ENCODE results near the gene SUN1.
A peak's percentile ranks its signal among the peaks of the same experiment; 100 is the strongest.

SUN1 gene

DNA sequence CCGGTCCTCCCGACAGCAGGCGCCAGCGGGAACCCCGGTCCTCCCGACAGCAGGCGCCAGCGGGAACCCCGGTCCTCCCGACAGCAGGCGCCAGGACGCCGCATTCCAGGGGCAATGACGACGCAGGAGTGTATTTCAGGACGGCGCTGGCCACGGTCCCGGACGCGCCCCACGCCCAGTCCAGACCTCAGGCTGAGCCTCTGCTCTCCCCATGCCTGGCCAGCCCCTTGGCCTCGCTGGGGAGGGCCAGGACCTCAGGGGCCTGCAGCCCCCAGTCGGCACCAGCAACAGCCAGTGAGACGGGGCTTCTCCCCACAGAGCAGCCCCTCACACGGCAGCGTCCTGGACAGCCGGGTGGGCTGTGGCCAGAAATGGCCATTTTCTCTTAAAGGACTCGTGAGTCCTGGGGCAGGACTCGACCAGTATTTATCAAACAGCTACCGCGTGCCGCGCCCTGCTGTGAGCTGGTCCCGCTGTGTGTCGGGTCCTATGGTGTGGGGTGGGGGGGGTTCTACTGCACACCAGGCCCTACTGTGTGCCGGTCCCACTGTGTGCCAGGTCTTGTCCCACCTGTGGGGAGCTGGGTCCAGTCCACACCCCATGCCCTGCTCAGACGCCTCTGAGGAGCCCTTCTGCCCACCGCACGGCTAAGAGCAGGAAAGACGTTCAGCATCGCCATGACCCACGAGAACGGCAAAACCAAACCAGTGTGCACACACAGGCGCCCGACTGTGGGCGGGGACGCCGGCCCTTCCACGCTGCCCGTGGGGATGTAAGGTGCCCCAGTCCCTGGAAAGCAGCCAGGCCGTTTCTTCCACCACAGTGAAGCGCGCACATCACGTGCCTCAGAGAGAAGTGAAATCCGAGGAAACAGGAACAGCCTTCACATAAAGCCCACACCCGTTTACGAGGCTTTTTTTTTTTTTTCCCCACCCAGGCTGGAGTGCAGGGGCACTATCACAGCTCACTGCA, 77.4 kb downstream of the SUN1 start:
- peak; percentile 61 for DNase-seq

DNA sequence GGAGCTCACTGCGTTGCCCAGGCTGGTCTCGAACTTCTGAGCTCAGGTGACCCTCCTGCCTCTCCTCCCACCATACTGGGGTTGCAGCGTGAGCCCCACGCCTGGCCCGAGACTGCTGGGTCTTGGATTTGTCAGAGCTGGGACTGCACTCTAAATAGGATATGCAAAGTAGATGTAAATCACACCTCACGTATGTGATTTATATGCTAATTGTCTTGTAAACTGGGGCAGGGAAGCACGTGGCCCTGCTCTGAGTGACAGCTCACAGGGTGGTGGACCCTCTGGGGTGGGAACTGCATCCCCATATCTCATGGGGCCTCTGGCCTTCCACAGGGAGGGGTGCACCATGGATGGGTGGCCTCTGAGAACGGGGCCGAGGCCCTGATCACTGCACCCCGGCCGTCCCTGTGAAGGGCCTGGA, 78.2 kb downstream of the SUN1 start:
- no peak for DNase-seq

DNA sequence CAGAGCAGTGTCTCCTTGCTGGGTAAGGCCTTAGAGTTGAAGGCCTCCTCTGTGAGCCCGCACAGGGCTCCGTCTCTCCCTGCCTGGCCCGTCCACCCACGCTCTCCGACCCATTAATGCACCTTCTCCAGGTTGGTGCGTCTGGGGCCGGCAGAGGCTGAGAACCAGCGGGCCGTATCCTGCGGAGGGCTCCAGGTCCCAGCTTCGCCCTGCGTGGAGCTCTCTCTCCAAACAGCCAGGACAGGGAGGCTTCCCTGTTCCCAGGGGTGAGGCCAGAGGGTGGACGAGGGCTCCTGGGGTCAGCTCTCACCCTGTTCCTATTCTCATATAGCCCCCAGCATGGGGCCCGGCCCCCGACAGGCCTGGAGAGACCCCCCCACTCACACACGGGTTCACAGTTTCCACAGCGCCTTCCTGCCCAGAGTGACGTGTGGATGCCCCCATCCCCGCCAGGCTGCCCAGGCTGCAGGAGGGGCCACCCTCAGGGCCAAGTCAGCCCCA, 78.7 kb downstream of the SUN1 start:
- no peak for DNase-seq

DNA sequence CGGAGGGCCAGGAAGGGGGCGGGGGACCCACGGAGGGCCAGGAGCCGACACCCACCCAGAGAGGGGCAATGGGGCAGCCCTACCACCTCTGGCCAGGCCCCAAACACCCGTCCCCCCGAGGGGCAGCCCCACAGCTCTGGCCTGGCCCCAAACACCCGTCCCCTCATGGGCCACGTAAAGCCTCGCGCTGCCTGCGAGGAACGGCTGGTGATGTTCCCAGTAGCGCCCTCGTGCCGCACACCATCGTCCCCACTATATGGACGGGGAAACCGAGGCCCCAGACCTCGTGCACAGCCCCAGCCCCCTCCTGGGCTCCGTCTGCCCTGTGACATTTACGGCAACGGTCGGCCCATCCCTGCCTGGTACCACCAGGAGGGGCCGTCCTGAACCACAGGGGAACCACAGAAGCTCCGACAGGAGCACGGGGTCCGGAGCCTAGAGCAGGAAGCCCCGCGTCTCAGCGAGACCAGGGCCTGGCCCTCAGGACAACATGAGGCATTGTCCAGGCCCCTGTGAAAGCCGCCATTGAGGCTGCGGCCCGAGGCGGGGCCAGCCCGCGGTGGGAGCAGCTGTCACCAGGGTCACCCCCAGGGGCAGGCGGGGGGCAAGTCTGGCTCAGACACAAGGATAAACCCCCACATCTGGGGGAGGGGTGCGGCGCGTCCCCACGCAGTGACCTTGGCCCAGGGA, 79.7 kb downstream of the SUN1 start:
- no peak for DNase-seq

DNA sequence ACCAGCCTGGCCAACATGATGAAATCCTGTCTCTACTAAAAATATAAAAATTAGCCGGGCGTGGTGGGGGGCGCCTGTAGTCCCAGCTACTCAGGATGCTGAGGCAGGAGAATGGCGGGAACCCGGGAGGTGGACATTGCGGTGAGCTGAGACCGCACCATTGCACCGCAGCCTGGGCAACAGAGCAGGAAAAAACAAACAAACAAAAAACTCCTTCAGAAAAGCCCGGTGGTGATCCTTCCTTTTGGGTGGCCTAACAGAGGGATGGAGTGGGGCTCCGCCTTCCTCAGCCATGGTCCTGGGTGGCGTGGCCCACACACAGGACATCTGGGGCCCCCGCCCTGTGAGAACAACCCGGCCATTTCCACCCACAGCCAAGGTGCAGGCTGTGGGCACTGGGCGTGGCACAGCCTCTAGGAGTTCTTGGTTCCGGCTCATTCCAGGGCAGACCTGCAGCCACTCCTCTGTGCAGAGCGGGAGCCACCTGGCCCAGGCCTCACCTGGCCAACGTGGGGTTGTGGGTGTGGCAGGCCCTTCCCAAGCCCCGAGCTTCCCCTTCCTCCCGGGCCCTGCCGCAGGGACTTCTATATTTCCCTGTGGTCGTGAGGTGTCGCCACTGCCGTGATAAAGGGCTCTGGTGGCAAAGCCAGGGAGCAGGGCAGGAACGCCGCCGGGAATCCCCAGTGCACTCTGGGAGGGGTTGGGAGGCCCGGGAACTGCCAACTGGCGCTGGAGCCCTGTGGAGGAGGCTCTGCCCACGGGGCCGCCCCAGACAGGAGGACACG, 81.7 kb downstream of the SUN1 start:
- DNase-seq: no peak

DNA sequence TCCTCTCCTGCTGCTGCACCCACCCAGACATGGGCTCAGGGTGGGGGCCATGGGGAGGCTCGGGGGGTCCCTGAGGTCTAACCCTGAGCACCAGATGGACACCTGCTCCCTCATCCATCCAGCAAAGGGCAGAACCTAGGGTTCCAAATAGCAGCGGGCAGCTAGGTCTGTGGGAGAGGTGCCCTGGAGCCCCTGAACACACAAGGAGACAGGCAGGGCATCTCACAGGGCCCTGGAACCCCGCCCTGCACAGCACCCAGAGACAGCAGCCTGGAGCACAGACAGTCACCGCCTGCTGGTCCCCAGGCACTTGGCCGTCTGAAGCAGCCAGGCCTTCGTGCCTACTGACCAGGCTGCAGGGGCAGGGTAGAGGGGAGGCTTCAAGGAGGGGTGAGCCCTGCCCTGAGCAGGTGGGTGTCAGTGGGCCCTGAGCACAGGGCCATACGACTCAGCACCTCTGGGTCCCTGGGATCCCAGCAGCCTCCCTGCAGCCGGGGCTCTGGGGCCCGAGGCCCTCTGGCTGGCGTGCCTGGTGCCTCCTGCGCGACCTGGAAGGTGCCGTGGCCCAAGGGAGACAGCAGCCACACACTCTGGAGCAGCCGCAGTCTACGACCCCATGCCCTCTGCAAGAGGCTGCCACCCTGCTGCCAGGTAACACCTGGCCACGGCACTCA, 82.4 kb downstream of the SUN1 start:
- no peak for DNase-seq

DNA sequence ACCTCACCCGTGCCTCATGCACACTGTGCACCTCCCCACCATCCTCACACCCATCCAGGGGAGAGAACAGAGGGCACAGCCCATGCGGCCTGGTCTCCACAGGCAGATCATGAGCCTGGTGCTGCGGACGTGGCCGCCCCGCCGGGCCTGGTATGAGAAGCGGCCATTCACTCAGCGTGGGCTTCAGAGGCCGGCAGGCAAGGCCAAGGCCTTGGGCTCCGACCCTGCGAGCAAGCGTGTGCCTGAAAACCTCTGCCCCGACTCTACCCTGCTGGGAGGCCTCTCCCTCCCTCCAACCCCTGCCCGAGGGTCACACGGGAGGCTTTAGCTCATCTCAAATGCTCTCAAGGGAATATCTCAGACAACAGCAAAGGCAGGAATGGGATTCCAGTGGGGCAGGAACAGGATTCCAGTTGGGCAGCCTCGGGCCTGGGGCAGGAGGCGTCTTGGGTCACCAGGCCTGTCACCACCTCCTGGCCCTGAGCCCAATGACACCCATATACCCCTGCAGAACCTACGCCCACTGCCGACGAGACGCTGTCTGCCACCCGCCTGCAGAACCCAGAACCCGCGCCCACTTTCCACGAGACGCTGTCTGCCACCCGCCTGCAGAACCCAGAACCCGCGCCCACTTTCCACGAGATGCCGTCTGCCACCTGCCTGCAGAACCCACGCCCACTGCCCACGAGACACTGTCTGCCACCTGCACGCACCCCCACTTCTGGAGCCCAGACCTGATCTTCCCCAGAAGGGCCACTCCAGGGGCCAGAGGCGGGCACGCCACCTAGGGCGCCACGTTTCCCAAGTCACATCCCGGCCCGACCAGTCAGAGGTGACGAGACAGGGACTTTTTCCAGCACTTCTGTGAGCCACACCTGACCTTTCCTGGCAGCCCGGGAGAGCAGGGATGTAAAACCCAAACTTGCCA, 83.3 kb downstream of the SUN1 start:
- DNase-seq: no peak

DNA sequence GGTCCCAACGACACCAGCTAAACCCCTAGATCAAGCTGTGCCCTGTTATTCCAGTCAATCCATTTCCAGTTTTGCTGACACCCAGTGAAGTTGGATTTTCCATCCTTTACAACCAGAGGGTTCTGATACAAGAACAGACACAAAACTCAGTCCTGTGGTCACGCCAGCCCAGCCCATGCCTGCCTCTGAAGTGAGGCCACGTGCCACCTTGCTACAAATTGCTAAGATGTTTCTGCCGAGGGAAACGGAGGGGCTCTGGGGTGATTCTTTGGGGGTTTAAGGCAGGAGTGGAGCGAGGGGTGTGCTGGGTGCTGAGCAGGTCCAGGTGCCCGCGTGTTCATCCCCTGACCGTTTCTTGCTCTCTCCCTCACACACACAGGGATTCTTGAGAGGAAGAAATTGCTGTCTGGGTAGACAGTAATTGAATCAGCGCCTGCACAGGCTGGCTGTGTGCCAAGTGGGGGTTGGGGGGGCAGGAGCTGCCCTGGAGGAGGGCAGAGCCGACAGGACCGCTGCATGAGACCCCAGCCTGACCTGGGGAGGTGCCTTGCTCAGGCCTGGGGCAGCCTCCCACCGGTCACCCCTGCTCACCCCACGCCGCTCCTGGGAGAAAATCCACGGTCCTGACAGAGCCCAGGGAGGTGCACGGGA, 84.1 kb downstream of the SUN1 start:
- no peak for DNase-seq

DNA sequence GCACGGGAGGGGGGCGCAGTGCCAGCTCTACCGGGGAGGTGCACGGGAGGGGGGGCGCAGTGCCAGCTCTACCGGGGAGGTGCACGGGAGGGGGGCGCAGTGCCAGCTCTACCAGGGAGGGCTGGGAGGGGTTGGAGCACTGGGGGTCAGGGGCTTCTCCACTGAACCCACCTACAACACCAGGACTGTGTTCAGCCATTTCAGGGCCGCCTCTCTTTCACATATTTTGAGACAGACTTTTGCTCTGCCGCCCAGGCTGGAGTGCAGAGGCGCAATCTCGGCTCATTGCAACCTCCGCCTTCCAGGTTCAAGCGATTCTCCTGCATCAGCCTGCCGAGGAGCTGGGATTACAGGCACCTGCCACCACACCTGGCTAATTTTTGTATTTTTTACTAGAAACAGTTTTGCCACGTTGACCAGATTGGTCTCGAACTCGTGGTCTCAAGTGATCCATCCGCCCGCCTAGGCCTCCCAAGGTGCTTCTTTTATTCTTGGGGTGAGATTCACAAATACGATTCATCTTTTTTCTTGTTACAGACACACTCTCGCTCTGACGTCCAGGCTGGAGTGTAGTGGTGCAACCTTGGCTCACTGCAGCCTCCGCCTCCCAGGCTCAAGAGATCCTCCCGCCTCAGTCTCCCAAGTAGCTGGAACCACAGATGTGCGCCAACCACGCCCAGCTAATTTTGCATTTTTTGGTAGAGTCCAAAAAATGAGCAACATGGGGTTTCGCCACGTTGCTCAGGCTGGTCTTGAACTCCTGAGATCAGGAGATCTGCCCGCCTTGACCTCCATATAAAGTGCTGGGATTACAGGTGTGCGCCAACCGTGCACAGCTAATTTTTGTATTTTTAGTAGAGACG, 85.2 kb downstream of the SUN1 start:
- DNase-seq: no peak

DNA sequence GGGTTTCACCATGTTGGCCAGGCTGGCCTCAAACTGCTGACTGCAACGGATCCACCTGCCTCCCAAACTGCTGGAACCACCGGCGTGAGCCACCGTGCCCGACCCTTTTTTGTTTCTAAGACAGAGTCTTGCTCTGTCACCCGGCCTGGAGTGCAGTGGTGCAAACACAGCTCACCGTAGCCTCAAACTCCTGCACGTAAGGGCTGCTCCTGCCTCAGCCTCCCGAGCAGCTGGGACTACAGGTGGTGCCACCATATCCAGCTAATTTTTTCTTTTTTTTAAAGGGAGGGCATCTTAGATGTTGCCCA, 85.8 kb downstream of the SUN1 start:
- no peak for DNase-seq

DNA sequence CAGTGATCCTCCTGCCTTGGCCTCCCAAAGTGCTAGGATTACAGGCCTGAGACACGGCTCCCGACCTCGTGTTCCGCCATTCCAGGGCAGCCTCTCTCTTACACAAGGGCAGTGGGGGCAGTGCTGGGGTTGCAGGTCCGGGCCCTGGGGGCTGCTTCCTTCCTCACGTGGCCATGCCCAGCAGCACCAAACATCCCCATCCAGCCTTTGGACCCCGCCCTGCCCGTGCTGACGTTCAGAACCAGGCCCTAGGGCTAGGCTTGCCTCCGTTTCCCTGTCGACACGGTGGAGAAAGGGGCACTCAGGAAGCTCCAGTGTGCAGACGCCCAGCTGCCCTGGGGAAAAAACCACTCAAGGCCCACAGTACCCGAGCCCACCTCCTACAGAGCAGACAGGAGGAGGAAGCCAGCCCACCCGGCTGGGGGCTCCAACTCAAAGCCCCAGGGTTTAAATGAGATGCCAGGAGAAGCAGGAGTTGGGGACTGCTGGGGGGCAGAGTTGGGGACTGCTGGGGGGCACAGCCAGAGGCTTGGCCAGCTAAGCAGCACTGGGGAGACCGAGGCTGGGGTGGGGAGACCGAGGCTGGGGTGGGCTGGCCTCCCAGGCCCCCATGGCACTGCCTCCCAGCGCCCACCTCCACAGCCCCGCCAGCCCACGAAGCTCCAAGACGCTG, 86.3 kb downstream of the SUN1 start:
- DNase-seq: no peak

DNA sequence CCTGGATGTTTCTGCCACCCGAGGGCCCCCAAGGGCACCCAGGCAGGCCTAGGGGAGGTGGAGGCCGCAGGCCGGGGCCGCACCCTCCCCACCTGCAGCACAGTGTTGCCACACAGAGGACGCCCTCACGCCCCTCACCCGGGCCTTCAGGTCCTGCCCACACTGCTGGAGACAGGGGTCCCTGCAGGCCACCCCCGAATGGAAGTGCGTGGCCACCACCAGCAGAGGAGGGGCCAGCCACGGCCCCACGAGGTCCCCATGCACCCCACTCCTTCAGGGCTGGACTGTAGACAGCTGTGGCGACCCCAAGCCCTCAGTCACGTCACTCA, 86.8 kb downstream of the SUN1 start:
- no peak for DNase-seq

DNA sequence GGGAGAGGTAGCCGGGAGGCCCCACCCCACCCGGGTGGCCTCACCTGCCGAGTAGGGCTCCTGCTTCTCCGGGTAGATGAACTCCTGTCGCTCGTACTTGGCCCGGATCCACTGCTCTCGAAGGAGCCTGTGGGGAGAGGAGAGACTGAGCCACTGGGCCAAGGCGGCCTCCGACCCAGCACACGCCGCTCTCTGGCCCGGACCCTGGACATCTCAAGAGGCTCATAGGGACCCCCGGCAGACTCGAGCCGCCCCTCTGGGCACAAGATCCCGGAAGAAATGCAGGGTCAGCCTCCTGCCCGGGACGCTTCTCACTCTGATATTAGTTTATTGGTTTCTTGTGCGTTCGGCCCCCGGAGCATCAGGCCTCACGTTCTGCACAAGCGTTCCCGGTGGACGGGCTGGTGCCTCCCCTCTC, 87.7 kb downstream of the SUN1 start:
- no peak for DNase-seq

DNA sequence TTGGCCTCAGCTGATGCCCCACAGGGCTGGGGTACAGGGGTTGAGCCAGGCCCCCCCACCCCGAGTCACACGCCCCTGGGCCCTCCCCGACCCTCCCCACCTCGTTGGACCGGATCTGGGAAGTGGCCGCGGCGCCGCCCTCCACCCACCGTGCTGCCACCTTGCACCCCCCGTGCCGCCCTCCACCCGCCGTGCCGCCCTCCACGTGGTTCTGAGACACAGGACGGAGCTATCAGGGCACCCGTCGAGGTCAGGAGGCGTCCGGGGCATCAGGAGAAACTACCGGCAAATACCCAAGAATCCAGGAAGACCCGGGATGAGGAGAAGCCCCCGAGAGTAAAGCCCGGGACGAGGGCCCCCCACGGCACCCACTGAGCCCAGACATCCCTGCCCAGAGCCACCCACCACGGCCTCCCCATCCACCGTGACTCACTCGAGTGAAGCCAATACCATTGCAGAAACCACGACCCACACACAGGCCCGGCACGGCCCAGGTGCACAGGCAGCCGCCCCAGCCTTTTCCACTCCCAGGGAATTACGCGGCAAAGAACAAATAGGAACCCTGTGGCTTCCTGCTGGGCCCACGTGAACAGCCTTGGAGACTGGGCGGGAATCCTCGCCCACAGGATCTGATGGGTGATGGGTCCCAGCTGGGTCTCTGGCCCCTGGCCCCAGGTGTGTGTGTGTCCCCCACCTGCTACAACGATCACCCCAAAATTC, 88.2 kb downstream of the SUN1 start:
- DNase-seq: no peak

DNA sequence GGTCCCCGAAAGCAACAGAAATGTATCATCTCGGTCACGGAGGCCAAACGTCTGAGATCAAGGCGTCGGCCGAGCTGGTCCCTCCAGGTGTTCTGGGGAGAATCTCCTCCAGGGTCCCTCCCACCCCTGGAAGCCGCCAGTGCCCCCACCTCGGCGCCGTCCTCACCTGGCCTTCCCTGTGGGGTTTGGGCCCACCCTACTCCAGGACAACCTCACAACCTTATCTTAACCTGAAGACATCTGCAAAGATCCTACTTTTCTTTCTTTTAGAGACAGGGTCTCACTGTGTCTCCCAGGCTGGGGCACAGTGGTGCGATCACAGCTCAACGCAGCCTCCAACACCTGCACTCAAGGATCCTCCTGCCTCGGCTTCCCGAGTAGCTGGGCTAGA, 88.8 kb downstream of the SUN1 start:
- DNase-seq: no peak

DNA sequence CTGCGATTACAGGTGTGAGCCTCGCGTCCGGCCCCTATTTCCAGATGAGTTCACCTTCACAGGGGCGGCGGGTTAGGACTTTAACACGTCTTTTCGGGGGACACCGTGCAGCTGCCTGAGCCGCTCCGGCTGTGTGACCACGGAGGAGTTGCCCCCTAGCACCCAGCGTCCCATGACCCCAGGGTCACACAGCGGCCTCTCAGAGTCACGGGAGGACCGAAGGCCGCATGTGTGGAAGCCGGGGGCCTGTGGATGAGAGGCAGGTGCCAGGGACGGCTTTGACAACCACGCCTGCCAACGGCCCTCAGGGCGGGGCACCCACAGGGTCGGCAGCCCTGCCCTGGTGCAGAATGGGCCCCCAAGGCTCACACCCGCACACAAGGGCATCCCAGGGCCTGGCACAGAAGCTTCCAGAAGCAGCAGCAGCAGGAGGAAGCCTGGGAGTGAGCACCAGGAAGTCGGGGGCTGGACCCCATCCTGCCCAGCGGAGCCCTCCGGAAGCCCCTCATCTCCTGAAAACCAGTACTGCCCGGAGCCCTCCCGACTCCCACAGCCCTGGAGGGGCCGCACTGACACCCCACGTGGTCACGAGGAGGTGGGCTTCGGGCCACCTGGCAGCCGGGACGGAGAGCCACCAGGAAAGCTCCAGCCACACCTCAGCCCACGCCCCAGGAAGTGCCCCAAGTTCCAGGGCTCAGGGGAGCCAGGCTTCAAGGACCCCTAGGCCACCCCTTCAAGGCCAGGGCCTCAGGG, 89.5 kb downstream of the SUN1 start:
- DNase-seq: no peak

DNA sequence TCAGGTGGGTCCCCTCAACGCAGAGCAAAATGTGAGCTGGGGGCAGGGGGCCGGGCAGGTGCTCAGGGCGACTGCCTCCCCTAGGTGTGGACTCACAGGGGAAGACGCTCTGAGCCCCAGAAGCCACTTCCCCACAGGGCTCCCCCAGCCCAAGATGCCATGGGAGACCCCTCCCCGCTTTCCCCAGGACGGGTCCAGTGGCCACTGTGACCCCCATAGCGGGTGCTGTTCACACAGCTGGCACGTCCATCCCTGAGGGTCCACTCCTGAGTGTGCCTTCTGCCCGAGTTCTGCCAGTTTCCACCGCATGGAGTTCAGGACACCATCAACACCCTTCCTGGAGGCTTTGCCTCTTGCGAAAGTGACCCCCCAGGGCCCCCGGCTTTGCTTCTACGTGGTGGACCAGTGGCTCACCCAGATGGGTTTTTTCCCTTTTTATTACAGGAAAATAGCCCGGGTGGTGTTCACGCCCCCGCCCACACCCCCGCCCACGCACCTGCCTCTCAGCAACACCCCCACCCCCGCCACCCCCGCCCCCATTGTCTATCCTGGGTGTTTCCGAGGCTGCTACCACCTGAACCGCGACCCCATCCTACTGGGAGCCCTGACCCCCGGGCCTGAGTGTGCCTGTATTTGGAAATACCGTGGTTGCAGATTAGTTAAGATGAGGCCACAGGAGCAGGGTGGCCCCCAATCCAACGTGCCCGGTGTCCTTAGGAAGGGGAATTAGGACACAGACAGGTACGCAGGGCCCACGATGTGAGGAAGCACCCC, 90.2 kb downstream of the SUN1 start:
- DNase-seq: no peak

All from EL (cell line).